Measurements from ENCODE around the gene CTIF.

- TF ChIP-seq, protein P1, sequence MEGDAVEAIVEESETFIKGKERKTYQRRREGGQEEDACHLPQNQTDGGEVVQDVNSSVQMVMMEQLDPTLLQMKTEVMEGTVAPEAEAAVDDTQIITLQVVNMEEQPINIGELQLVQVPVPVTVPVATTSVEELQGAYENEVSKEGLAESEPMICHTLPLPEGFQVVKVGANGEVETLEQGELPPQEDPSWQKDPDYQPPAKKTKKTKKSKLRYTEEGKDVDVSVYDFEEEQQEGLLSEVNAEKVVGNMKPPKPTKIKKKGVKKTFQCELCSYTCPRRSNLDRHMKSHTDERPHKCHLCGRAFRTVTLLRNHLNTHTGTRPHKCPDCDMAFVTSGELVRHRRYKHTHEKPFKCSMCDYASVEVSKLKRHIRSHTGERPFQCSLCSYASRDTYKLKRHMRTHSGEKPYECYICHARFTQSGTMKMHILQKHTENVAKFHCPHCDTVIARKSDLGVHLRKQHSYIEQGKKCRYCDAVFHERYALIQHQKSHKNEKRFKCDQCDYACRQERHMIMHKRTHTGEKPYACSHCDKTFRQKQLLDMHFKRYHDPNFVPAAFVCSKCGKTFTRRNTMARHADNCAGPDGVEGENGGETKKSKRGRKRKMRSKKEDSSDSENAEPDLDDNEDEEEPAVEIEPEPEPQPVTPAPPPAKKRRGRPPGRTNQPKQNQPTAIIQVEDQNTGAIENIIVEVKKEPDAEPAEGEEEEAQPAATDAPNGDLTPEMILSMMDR (IDR thresholded peaks at IDR 0.05): no peak
- TF ChIP-seq POLR2A (IDR thresholded peaks at IDR 0.05): no peak
Measured at GRCh38 chr18:48880931-48881330, 342.1 kb downstream of the CTIF start.
